Ishikawa (cell line): ENCODE results near the gene ARL8B.

Experiments
- CEBPB ChIP-seq: IDR thresholded peaks from 2 replicates; pipeline ENCODE4 v1.6.1; 2012
- EP300 ChIP-seq: IDR thresholded peaks from 2 replicates; pipeline ENCODE4 v1.6.1; 2012; ENCODE audit warnings: borderline replicate concordance
- TCF12 ChIP-seq: IDR thresholded peaks from 2 replicates; pipeline ENCODE4 v1.6.1; 2012; ENCODE audit warnings: low read depth
- TF ChIP-seq, protein P1 (sequence below): IDR thresholded peaks from 2 replicates; pipeline ENCODE4 v1.6.1; 2012; ENCODE audit warnings: low read depth, mild to moderate bottlenecking

GRCh38 chr3:5205165-5205941 lies 83.3 kb downstream of the ARL8B start:
- TF ChIP-seq TCF12, result no peak
- no peak for TF ChIP-seq EP300
- no peak for TF ChIP-seq CEBPB
- TF ChIP-seq, protein P1, sequence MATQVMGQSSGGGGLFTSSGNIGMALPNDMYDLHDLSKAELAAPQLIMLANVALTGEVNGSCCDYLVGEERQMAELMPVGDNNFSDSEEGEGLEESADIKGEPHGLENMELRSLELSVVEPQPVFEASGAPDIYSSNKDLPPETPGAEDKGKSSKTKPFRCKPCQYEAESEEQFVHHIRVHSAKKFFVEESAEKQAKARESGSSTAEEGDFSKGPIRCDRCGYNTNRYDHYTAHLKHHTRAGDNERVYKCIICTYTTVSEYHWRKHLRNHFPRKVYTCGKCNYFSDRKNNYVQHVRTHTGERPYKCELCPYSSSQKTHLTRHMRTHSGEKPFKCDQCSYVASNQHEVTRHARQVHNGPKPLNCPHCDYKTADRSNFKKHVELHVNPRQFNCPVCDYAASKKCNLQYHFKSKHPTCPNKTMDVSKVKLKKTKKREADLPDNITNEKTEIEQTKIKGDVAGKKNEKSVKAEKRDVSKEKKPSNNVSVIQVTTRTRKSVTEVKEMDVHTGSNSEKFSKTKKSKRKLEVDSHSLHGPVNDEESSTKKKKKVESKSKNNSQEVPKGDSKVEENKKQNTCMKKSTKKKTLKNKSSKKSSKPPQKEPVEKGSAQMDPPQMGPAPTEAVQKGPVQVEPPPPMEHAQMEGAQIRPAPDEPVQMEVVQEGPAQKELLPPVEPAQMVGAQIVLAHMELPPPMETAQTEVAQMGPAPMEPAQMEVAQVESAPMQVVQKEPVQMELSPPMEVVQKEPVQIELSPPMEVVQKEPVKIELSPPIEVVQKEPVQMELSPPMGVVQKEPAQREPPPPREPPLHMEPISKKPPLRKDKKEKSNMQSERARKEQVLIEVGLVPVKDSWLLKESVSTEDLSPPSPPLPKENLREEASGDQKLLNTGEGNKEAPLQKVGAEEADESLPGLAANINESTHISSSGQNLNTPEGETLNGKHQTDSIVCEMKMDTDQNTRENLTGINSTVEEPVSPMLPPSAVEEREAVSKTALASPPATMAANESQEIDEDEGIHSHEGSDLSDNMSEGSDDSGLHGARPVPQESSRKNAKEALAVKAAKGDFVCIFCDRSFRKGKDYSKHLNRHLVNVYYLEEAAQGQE, result no peak
